ENCODE measurements around the gene F2RL2.

Gene F2RL2

GRCh38 chr5:76622973-76623596, at the start of gene F2RL2:
Gene F2RL2 (minus strand): TSS chr5:76623403. CDS start chr5:76623230, 173 bp downstream.
- FAIRE-seq (peak; percentile 5), DNase-seq (ENCODE audit: low spot score) (peak; percentile 78)

GRCh38 chr5:76672242-76672641, 49.0 kb upstream of the F2RL2 start:
- DNase-seq (ENCODE audit: low spot score) = no peak
- FAIRE-seq = no peak

- no peak for DNase-seq (ENCODE audit: low spot score)
Observed at GRCh38 chr5:76670508-76670907, 47.3 kb upstream of the F2RL2 start.

GRCh38 chr5:76669245-76669644, 46.0 kb upstream of the F2RL2 start:
- FAIRE-seq (no peak), DNase-seq (ENCODE audit: low spot score) (no peak)

More at GRCh38 chr5:76670508-76670907, 47.3 kb upstream of the F2RL2 start:
- FAIRE-seq = no peak

- no peak for FAIRE-seq
- DNase-seq (ENCODE audit: low spot score) = no peak
Observed at GRCh38 chr5:76667495-76667894, 44.3 kb upstream of the F2RL2 start.

GRCh38 chr5:76664079-76664478, 40.9 kb upstream of the F2RL2 start:
- no peak for DNase-seq (ENCODE audit: low spot score)
- FAIRE-seq = no peak

- DNase-seq (ENCODE audit: low spot score) (no peak), FAIRE-seq (no peak)
Observed at GRCh38 chr5:76663573-76663972, 40.4 kb upstream of the F2RL2 start.

- DNase-seq (ENCODE audit: low spot score) (no peak), FAIRE-seq (no peak)
Observed at GRCh38 chr5:76662521-76662920, 39.3 kb upstream of the F2RL2 start.

GRCh38 chr5:76660360-76660759, 37.2 kb upstream of the F2RL2 start:
- no peak for FAIRE-seq
- no peak for DNase-seq (ENCODE audit: low spot score)

- DNase-seq (ENCODE audit: low spot score) (no peak), FAIRE-seq (no peak)
Observed at GRCh38 chr5:76657683-76658311, 34.6 kb upstream of the F2RL2 start.

- FAIRE-seq (no peak), DNase-seq (ENCODE audit: low spot score) (no peak)
Observed at GRCh38 chr5:76657091-76657490, 33.9 kb upstream of the F2RL2 start.

GRCh38 chr5:76652809-76653414, 29.7 kb upstream of the F2RL2 start:
- DNase-seq (ENCODE audit: low spot score) (no peak), FAIRE-seq (no peak)

- FAIRE-seq = no peak
- DNase-seq (ENCODE audit: low spot score) = no peak
Observed at GRCh38 chr5:76649140-76649539, 25.9 kb upstream of the F2RL2 start.

- no peak for FAIRE-seq
- no peak for DNase-seq (ENCODE audit: low spot score)
Observed at GRCh38 chr5:76643371-76643770, 20.2 kb upstream of the F2RL2 start.

GRCh38 chr5:76642390-76643040, 19.3 kb upstream of the F2RL2 start:
- DNase-seq (ENCODE audit: low spot score) = no peak
- FAIRE-seq = no peak

- FAIRE-seq = no peak
- DNase-seq (ENCODE audit: low spot score) = peak; percentile 36
Observed at GRCh38 chr5:76641514-76642120, 18.4 kb upstream of the F2RL2 start.

GRCh38 chr5:76638479-76638878, 15.3 kb upstream of the F2RL2 start:
- no peak for FAIRE-seq
- no peak for DNase-seq (ENCODE audit: low spot score)

- DNase-seq (ENCODE audit: low spot score) (no peak), FAIRE-seq (no peak)
Observed at GRCh38 chr5:76637490-76637889, 14.3 kb upstream of the F2RL2 start.

- no peak for FAIRE-seq
- no peak for DNase-seq (ENCODE audit: low spot score)
Observed at GRCh38 chr5:76634661-76635060, 11.5 kb upstream of the F2RL2 start.

GRCh38 chr5:76626738-76627137, 3.5 kb upstream of the F2RL2 start:
- no peak for FAIRE-seq
- no peak for DNase-seq (ENCODE audit: low spot score)

GRCh38 chr5:76625087-76625815, 2.0 kb upstream of the F2RL2 start:
- DNase-seq (ENCODE audit: low spot score) (no peak), FAIRE-seq (no peak)
